Stimulated activated CD8-positive, alpha-beta memory T cell treated with anti-CD3 and anti-CD28 coated beads, Interleukin-15, amount 100 ng/mL, for 24 hours (primary cell): ENCODE measurements around the gene RTN4.
"Not testable (repeated sequence)": the region's sequence is repeated elsewhere in the genome, so short reads cannot be mapped to it uniquely, and the experiment has no call there.

Experiments used
- DNase-seq: peaks from one replicate; pipeline ENCODE4 v3.0.0-alpha.2; 2020; ENCODE audit warnings: low read depth

Gene RTN4

DNA sequence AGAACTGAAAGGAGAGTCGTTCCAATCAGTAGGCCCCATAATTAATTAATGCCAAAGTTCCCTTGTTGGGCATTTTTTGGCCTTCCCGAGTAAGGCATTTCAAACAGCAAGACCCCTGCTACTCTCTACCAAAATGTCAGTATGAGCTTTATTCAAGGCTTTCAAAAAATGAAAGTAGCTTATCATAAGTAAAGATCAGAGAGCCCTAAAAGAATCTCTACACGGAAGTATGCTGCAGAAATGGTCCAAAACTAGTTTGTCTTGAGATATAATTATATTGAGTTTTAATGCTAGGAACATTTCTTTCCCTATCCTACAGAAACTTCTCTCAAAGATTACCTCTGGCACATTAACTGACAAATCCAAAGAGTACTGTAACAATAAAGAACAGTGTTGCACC is 43.9 kb downstream of the RTN4 start:
- DNase-seq = no peak

DNA sequence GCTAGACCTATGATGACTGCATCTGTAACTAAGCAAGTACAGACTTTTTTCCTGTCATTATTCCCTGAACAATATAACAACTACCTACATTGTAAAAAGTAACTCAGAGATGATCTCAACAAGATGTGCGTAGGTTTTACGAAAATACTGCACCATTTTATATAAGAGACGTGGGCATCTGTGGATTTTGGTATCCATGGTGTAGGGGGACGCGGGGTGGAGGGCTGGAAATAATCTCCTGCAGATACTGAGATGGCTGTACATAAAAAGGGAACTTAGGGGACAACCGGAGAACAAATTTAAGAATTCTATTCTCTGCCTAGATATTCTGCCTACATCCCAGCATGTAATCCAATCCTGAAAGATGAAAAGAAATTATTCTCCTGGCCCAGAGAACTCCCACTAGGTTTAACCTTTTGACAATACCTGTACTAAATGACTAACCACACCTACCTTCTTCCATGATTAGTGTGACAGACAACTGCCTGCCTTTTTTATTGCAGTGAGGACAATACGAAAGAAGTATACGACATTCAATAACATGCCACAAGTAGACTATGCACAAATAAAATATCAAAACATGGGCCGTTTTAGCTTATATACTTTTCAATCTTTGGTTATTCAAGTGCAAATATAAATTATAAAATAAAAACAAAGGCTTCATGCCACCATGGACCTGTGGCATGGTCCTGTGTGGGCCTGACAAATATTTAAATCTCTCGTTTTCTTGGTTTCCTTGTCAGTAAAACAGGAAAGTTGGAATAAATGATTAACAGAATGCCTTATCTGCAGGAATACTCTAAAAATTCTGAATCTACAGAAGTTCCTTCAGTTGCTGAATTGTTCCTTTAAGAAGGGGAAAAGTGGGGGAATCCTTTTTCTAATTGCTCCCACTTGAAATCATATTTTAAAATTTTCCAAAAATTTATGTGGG is 46.3 kb downstream of the RTN4 start:
- no peak for DNase-seq

DNA sequence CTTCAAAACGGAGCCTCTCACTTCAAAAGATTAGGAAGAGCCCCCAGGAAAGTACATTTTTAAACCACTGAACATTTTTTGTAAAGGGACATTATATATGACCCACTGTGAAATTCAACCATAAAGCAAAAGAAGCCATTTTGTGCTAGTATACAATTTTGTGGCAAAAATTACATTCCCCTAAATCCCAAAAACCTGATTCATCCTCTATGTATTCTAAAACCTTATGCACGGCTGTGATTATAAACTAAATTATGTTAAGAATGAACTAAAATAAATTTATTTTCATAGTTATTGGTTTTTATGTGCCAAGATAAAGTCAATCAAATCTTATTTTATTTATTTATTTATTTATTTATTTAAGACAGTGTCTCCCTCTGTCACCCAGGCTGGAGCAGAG is 48.5 kb downstream of the RTN4 start:
- no peak for DNase-seq

- DNase-seq = no peak
Measured at GRCh38 chr2:55000341-55000740, 49.9 kb downstream of the RTN4 start.

GRCh38 chr2:54999182-54999581 is 51.1 kb downstream of the RTN4 start:
- no peak for DNase-seq

GRCh38 chr2:54997826-54998225 is 52.4 kb downstream of the RTN4 start:
- DNase-seq = no peak

GRCh38 chr2:54995553-54995952 is 54.7 kb downstream of the RTN4 start:
- no peak for DNase-seq

- not testable (repeated sequence) for DNase-seq
Measured at GRCh38 chr2:54990694-54991093, 59.6 kb downstream of the RTN4 start.

DNA sequence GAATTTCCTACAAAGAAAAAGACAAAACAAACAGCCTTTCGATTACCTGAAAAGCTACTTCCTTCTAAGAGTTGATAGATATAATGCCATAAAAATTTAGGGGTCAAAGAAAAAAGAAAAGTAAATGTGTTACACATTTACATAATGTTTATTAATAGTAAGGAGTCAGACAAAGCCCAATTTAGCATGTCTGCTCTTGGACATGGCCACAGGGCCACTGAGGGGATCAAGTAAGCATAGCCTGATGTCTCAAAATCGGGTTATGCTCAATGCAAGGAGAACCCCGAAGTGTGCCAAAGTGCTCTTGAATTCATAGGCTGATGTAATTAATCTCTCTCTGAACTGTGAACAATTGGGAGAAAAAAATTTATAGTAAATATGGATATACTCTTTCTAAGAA is 61.6 kb downstream of the RTN4 start:
- DNase-seq = no peak

GRCh38 chr2:54986264-54986663 is 64.0 kb downstream of the RTN4 start:
- DNase-seq = no peak

- no peak for DNase-seq
Measured at GRCh38 chr2:54984476-54984875, 65.8 kb downstream of the RTN4 start.

DNA sequence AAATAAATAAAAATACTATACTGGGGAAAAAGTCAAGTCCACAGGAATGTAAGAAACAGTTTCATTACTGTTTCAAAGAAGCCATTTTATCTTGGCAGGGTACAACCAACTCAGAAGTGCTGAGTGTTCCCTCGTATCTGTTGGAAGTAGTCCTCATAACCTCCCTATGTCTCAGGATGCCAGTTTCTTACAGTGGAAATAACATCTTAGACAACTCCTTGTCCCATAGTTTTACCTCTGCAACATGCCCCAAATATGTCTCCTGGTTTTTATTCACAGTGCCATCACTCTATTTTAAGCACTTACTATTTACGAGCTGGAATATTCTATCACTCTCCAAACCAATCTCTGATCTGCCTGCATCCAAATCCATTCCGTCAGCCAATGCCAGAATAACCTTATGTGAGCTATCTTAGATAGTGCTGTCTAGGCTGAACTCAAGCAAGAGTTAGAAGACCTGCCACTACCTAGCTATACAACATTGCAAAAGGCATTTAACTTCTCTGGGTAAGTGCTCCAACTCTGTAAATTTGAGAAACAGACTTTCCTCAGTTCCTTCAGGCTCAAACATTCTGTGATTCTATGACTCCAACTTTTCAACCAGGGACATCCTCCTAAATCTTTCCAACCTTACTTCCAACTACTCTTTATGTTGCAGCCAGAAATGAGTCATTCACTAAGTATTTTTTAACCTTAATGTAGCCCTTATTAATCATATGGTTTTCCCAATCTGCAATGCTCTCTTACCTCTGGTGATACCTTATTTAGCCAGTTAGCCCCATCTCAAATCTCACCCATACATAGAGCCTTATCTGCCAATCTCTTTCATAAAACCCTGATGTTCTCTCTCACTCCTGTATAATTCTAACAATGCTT is 66.7 kb downstream of the RTN4 start:
- no peak for DNase-seq

GRCh38 chr2:54981385-54981784 is 68.9 kb downstream of the RTN4 start:
- DNase-seq = no peak

DNA sequence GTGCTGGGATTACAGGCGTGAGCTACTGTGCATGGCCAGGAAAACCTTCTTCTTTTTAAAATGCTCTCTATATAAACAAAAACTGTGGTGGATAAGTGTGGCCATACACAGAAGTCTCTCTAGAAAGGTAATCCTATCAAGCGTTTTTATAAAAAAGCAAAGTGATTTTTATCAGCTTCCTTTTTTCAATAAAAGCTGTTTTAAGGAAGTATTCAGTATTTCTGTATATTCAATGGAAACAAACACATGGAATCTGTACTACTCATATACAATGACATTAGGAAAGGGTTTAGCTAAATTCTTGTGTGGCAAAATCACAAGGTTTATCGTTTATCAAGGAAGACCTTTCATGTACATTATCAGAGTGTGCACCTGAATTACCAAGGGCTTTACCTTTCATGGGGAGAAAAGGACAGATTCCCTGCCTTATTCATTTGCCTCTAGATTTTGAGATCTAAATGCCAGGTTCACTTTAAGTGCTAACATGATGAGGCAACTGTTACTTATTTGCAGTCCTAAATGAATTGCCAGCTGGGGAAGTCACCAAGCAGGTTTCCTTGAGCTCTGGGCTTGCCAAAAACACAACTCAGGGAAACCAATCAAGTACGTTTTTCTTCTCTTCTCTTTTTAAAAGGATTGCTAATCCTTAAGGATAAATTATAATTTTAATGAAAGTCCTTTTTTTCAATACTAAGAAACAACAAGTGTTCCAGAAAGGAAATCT is 70.8 kb downstream of the RTN4 start:
- no peak for DNase-seq

DNA sequence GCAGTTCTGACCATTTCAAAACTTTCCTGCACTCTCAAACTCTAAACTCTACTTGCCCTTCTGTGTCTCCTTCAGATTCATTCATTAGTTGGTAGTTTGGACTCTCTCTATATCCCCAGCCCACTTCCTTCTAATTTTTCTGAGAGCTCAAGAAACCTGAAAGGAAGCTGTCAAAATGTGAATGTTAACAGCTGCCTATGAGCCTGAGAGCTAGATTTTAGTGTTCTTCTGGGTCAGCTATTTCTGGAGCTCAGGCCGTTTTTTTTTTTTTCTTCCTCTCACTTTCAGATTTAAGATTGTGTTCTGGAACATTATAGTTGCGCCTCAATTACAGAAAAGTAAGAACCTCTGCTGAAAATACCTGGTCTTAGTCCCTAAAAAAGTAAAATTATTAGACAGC is 73.1 kb downstream of the RTN4 start:
- DNase-seq = no peak

DNA sequence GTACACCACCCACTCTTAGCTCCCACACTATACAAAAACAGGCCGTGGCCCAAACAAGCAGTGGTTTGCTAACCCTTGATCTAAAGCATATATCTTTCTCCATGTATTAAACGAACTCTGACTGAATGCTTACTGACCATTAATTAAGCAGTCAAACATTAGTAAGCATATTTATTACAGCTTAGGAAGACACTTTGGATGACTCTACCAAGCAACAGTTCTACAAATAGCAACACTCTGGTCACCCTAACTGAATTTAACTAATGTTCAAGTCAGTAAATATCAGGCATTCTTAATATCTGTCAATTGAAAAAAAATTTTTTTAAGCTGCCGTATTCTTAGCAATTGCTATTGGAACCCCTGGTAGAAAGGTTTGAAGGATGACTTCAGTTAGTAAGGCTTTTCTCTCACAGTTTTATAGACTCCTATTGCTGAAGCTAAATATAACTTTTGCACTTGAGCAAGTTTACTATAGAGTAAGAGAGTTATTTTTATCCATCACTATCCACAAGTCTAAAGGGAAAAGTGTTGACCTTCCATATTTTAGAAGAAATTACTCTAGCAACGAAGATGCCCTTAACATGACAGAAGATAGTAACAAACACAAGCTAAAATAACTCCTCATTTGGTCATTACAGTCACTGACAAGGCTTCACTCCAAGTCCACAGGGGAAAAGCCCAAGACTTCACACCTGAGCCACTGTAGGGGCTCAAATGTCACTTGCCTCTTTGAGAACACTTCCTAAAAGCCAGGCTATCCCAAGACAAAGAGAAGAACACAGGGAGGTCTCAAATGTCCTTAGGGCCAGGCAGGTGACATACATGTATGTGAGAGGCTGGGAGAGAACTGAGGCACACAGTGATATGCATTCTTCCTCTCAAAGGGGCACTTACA is 74.4 kb downstream of the RTN4 start:
- DNase-seq = no peak

DNA sequence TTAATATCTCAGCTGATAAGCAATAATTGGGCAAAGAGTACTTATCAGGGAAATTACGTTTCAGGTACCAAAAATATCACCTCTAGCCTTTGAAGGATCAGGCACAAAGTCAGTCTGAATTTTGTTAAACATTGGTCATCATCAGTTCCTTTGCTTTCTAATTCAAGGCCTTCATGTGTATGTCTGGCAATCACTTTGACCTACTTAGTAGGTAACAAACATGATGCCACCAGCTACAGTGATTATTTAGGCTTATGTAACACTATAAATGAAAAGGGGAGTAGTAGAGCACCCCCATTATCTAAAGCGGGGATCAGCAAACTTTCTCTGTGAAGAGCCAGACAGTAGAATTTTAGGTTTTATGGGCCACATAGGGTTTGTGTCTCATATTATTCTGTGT is 75.1 kb downstream of the RTN4 start:
- no peak for DNase-seq

DNA sequence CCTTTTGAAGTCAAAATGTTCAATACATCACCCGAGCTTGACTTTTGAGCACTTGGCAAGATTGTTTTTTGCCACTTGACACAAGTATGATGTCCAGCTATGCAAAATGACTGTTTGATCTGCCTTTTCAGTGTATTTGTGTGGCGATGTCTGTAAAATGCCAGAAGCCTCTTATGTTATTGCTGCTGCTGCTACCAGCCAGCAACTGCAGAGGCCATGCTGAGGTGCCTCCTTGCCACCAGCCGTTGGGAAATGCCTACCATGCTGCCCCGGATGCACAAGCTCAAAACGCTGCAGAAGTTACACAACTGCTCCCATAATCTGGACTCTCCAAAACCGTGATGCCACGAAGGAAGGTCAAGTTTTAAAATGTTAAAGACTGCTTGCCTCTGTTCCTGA is 80.3 kb downstream of the RTN4 start:
- DNase-seq = no peak

DNA sequence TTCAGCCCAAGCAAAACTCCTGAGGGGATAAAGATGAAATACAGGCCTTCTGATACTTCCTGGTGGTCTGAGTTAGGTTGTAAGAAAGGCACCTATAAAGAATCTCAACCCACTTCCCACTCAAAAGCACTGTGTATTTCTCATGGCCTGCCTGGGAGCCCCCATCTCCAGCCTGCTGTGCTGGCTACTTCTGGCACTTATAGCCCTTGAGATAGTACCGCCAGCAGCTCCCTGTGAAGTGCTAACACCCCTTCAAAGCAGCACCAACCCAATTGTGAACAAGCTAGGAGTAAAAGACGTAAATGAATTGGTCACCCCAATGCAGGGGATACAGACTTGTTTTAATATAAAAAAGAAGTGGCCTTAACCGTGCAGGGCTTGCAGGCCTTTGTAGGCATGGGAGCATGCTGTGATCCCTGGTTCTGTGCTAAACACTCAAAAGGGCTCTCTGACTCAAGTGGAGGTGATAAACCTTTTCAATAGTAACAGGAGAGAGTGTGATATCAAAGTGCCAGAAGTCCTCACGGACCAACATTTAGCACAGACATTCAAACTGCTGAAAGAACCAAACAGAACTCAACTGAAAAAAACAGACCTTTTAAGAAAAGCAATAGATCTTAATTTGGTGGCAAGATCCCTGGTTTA is 80.8 kb downstream of the RTN4 start:
- DNase-seq = no peak

GRCh38 chr2:54968561-54969218 is 81.6 kb downstream of the RTN4 start:
- no peak for DNase-seq
